ENCODE measurements around the gene SETX.

The SETX gene

GRCh38 chr9:132232522-132232921 lies 122.3 kb downstream of the SETX start:
- no peaks in the 10 kb centered on the region for H3K36me3 ChIP-seq (ENCODE audit: control insufficient read depth, insufficient read depth, low read length)
- H3K4me3 ChIP-seq (ENCODE audit: extremely low read depth, insufficient read depth, low read length, poor library complexity, severe bottlenecking): no peak overlapping the region
- H3K4me1 ChIP-seq (ENCODE audit: control insufficient read depth, insufficient read depth, low read length, poor library complexity, severe bottlenecking): no peaks in the 10 kb centered on the region
- H3K9me3 ChIP-seq (ENCODE audit: control insufficient read depth, low read length): no peaks in the 10 kb centered on the region
- no peak overlapping the region for H3K27ac ChIP-seq (ENCODE audit: low read depth, low read length, severe bottlenecking)
- WGBS, 2 experiments (ENCODE audit: insufficient coverage in 2 of 2): 71 to 88% methylated on average over 3 of the region's 3 CpGs

- Histone ChIP-seq H3K36me3 (ENCODE audit: control insufficient read depth, insufficient read depth, low read length) (no peaks in the 10 kb centered on the region), H3K27ac (ENCODE audit: low read depth, low read length, severe bottlenecking) (no peak overlapping the region), H3K4me3 (ENCODE audit: extremely low read depth, insufficient read depth, low read length, poor library complexity, severe bottlenecking) (no peak overlapping the region), H3K9me3 (ENCODE audit: control insufficient read depth, low read length) (no peaks in the 10 kb centered on the region), H3K4me1 (ENCODE audit: control insufficient read depth, insufficient read depth, low read length, poor library complexity, severe bottlenecking) (no peaks in the 10 kb centered on the region)
- 83 to 84% methylated on average over 16 of the region's 20 CpGs for WGBS, 2 experiments (ENCODE audit: insufficient coverage in 2 of 2)
These were observed 123.6 kb downstream of the SETX start for GRCh38 chr9:132231019-132231701.

GRCh38 chr9:132230605-132231004 lies 124.2 kb downstream of the SETX start:
- H3K4me3 ChIP-seq (ENCODE audit: extremely low read depth, insufficient read depth, low read length, poor library complexity, severe bottlenecking): no peak overlapping the region
- 71 to 91% methylated on average over 2 to 3 of the region's 4 CpGs for WGBS, 2 experiments (ENCODE audit: insufficient coverage in 2 of 2)

GRCh38 chr9:132228062-132228461 lies 126.7 kb downstream of the SETX start:
- 87 to 91% methylated on average over 11 of the region's 12 CpGs for WGBS, 2 experiments (ENCODE audit: insufficient coverage in 2 of 2)
- Histone ChIP-seq H3K36me3 (ENCODE audit: control insufficient read depth, insufficient read depth, low read length) (no peaks in the 10 kb centered on the region), H3K4me3 (ENCODE audit: extremely low read depth, insufficient read depth, low read length, poor library complexity, severe bottlenecking) (no peak overlapping the region), H3K27ac (ENCODE audit: low read depth, low read length, severe bottlenecking) (no peak overlapping the region), H3K4me1 (ENCODE audit: control insufficient read depth, insufficient read depth, low read length, poor library complexity, severe bottlenecking) (no peaks in the 10 kb centered on the region), H3K9me3 (ENCODE audit: control insufficient read depth, low read length) (no peaks in the 10 kb centered on the region)

More at GRCh38 chr9:132230605-132231004, 124.2 kb downstream of the SETX start:
- Histone ChIP-seq H3K27ac (ENCODE audit: low read depth, low read length, severe bottlenecking) (no peak overlapping the region), H3K4me1 (ENCODE audit: control insufficient read depth, insufficient read depth, low read length, poor library complexity, severe bottlenecking) (no peaks in the 10 kb centered on the region), H3K9me3 (ENCODE audit: control insufficient read depth, low read length) (no peaks in the 10 kb centered on the region), H3K36me3 (ENCODE audit: control insufficient read depth, insufficient read depth, low read length) (no peaks in the 10 kb centered on the region)

- Histone ChIP-seq H3K27ac (ENCODE audit: low read depth, low read length, severe bottlenecking) (no peak overlapping the region), H3K4me3 (ENCODE audit: extremely low read depth, insufficient read depth, low read length, poor library complexity, severe bottlenecking) (no peak overlapping the region), H3K36me3 (ENCODE audit: control insufficient read depth, insufficient read depth, low read length) (no peaks in the 10 kb centered on the region), H3K4me1 (ENCODE audit: control insufficient read depth, insufficient read depth, low read length, poor library complexity, severe bottlenecking) (no peaks in the 10 kb centered on the region), H3K9me3 (ENCODE audit: control insufficient read depth, low read length) (no peaks in the 10 kb centered on the region)
- whole genome bisulfite sequencing, 2 experiments (ENCODE audit: insufficient coverage in 2 of 2): 89% methylated on average over 31 to 34 of the region's 34 CpGs
These were observed 128.0 kb downstream of the SETX start for GRCh38 chr9:132226571-132227430.

GRCh38 chr9:132224645-132225044 lies 130.1 kb downstream of the SETX start:
- WGBS, 2 experiments (ENCODE audit: insufficient coverage in 2 of 2): 70 to 100% methylated on average over 1 to 2 of the region's 3 CpGs
- no peaks in the 10 kb centered on the region for H3K4me1 ChIP-seq (ENCODE audit: control insufficient read depth, insufficient read depth, low read length, poor library complexity, severe bottlenecking)
- no peaks in the 10 kb centered on the region for H3K36me3 ChIP-seq (ENCODE audit: control insufficient read depth, insufficient read depth, low read length)
- H3K27ac ChIP-seq (ENCODE audit: low read depth, low read length, severe bottlenecking): no peak overlapping the region
- H3K4me3 ChIP-seq (ENCODE audit: extremely low read depth, insufficient read depth, low read length, poor library complexity, severe bottlenecking): no peak overlapping the region
- no peaks in the 10 kb centered on the region for H3K9me3 ChIP-seq (ENCODE audit: control insufficient read depth, low read length)

- Histone ChIP-seq H3K27ac (ENCODE audit: low read depth, low read length, severe bottlenecking) (no peak overlapping the region), H3K36me3 (ENCODE audit: control insufficient read depth, insufficient read depth, low read length) (no peaks in the 10 kb centered on the region), H3K4me3 (ENCODE audit: extremely low read depth, insufficient read depth, low read length, poor library complexity, severe bottlenecking) (no peak overlapping the region), H3K9me3 (ENCODE audit: control insufficient read depth, low read length) (no peaks in the 10 kb centered on the region), H3K4me1 (ENCODE audit: control insufficient read depth, insufficient read depth, low read length, poor library complexity, severe bottlenecking) (no peaks in the 10 kb centered on the region)
- WGBS, 2 experiments (ENCODE audit: insufficient coverage in 2 of 2): 98 to 100% methylated on average over 2 to 4 of the region's 6 CpGs
These were observed 132.8 kb downstream of the SETX start for GRCh38 chr9:132221941-132222340.

- Histone ChIP-seq H3K27ac (ENCODE audit: low read depth, low read length, severe bottlenecking) (no peak overlapping the region), H3K4me3 (ENCODE audit: extremely low read depth, insufficient read depth, low read length, poor library complexity, severe bottlenecking) (no peak overlapping the region), H3K36me3 (ENCODE audit: control insufficient read depth, insufficient read depth, low read length) (no peaks in the 10 kb centered on the region), H3K4me1 (ENCODE audit: control insufficient read depth, insufficient read depth, low read length, poor library complexity, severe bottlenecking) (peaks cover 12% of the 10 kb centered on the region), H3K9me3 (ENCODE audit: control insufficient read depth, low read length) (no peaks in the 10 kb centered on the region)
- 77 to 91% methylated on average over 4 to 7 of the region's 8 CpGs for WGBS, 2 experiments (ENCODE audit: insufficient coverage in 2 of 2)
These were observed 136.6 kb downstream of the SETX start for GRCh38 chr9:132218208-132218607.

GRCh38 chr9:132216861-132217619 lies 137.7 kb downstream of the SETX start:
- 90 to 95% methylated on average over 7 to 10 of the region's 10 CpGs for whole genome bisulfite sequencing, 2 experiments (ENCODE audit: insufficient coverage in 2 of 2)
- H3K4me1 ChIP-seq (ENCODE audit: control insufficient read depth, insufficient read depth, low read length, poor library complexity, severe bottlenecking): peaks cover 12% of the 10 kb centered on the region
- no peak overlapping the region for H3K27ac ChIP-seq (ENCODE audit: low read depth, low read length, severe bottlenecking)
- no peak overlapping the region for H3K4me3 ChIP-seq (ENCODE audit: extremely low read depth, insufficient read depth, low read length, poor library complexity, severe bottlenecking)
- H3K9me3 ChIP-seq (ENCODE audit: control insufficient read depth, low read length): no peaks in the 10 kb centered on the region
- no peaks in the 10 kb centered on the region for H3K36me3 ChIP-seq (ENCODE audit: control insufficient read depth, insufficient read depth, low read length)

- Histone ChIP-seq H3K4me1 (ENCODE audit: control insufficient read depth, insufficient read depth, low read length, poor library complexity, severe bottlenecking) (peaks cover 12% of the 10 kb centered on the region), H3K27ac (ENCODE audit: low read depth, low read length, severe bottlenecking) (peak overlapping the region; percentile 64), H3K4me3 (ENCODE audit: extremely low read depth, insufficient read depth, low read length, poor library complexity, severe bottlenecking) (no peak overlapping the region), H3K36me3 (ENCODE audit: control insufficient read depth, insufficient read depth, low read length) (no peaks in the 10 kb centered on the region), H3K9me3 (ENCODE audit: control insufficient read depth, low read length) (no peaks in the 10 kb centered on the region)
- WGBS, 2 experiments (ENCODE audit: insufficient coverage in 2 of 2): 16 to 17% methylated on average over 7 to 13 of the region's 18 CpGs
These were observed 140.7 kb downstream of the SETX start for GRCh38 chr9:132214027-132214622.

Data from mesodermal cell (in vitro differentiated cells).